Inflammatory macrophage treated with lipopolysaccharide for 1 hour (primary cell): ENCODE measurements around the gene PRPF4.

ENCODE experiments used
- DNase-seq, 2 donors: peaks; one replicate each; pipeline ENCODE4 v3.0.0-alpha.2; 2020 to 2022

Gene PRPF4

GRCh38 chr9:113315231-113315630 lies 39.8 kb downstream of the PRPF4 start:
- DNase-seq, result peak; percentile 6 to 76

GRCh38 chr9:113316030-113316429 lies 40.6 kb downstream of the PRPF4 start:
- DNase-seq, result no peak

GRCh38 chr9:113317777-113318176 lies 42.3 kb downstream of the PRPF4 start:
- DNase-seq, result no peak

- DNase-seq, result no peak
Observed at GRCh38 chr9:113319054-113319453, 43.6 kb downstream of the PRPF4 start.

GRCh38 chr9:113320051-113320450 lies 44.6 kb downstream of the PRPF4 start:
- no peak for DNase-seq

GRCh38 chr9:113322671-113323070 lies 47.2 kb downstream of the PRPF4 start:
- DNase-seq, result no peak

- DNase-seq, result no peak
Observed at GRCh38 chr9:113326230-113326629, 50.8 kb downstream of the PRPF4 start.

GRCh38 chr9:113328045-113328782 lies 52.8 kb downstream of the PRPF4 start:
- no peak for DNase-seq

GRCh38 chr9:113331780-113332179 lies 56.3 kb downstream of the PRPF4 start:
- no peak for DNase-seq

GRCh38 chr9:113337714-113338113 lies 62.3 kb downstream of the PRPF4 start:
- no peak for DNase-seq

- DNase-seq, result peak; percentile 74 to 88
Observed at GRCh38 chr9:113340011-113340699, 64.7 kb downstream of the PRPF4 start, which contains the start of gene WDR31. Gene WDR31 (minus strand): TSS chr9:113340275. CDS start chr9:113332022, 8,253 bp downstream.

- no peak for DNase-seq
Observed at GRCh38 chr9:113341712-113342410, 66.4 kb downstream of the PRPF4 start.
